Breast epithelium (tissue), 4 donors: ENCODE measurements around the gene PIEZO1. TPM values are rescaled to one million over a fixed set of nuclear protein-coding genes. Genes with fewer than 3 reads are reported as not detected.

Experiments used
- DNase-seq, 2 donors: peaks; one replicate each; pipeline ENCODE4 v3.0.0-alpha.2; 2019; ENCODE audit warnings: low spot score in 2 of 2
- H3K27ac ChIP-seq, 2 donors: fragments of 200-600 bp; sonication (generic) in 1 of 2; one replicate each; pipeline ENCODE4 v1.5.1; 2016 to 2019; ENCODE audit warnings: mild to moderate bottlenecking in 1 of 2
- H3K27me3 ChIP-seq, 2 donors: fragments of 200-600 bp; sonication (generic) in 1 of 2; one replicate each; pipeline versions ENCODE4 v1.5.1 to v1.6.0; 2017 to 2019; ENCODE audit warnings: control low read depth in 1 of 2, mild to moderate bottlenecking in 1 of 2
- H3K36me3 ChIP-seq: fragments of 200-600 bp; one replicate; pipeline ENCODE4 v1.5.1; 2019
- H3K4me1 ChIP-seq, 2 donors: fragments of 200-600 bp; sonication (generic); one replicate each; pipeline ENCODE4 v1.5.1; 2016 to 2019; ENCODE audit warnings: control low read depth in 1 of 2
- H3K4me3 ChIP-seq, 3 donors: fragments of 200-600 bp; sonication (generic); 1 replicate in 2 of 3; 2 replicates in 1 of 3; pipeline ENCODE4 v1.5.1; 2016 to 2019; ENCODE audit warnings: mild to moderate bottlenecking in 3 of 3, moderate library complexity in 2 of 3
- H3K9me3 ChIP-seq, 2 donors: fragments of 200-600 bp; sonication (generic) in 1 of 2; one replicate each; pipeline ENCODE4 v1.5.1; 2016 to 2019; ENCODE audit warnings: control low read depth in 1 of 2
- POLR2A ChIP-seq: fragments of 450-650 bp; IDR thresholded peaks from one replicate; pipeline ENCODE4 v1.6.1; 2016; ENCODE audit warnings: antibody characterized with exemption, mild to moderate bottlenecking, moderate library complexity
- POLR2AphosphoS5 ChIP-seq, 3 donors: sonication (generic); formaldehyde crosslinking; IDR thresholded peaks; one replicate each; pipeline ENCODE4 v1.6.1; 2017; ENCODE audit warnings: antibody characterized with exemption in 3 of 3
- intact Hi-C: fragments of 100-400 bp; cut with DNase I; formaldehyde crosslinking; loops from one replicate; pipeline ENCODE4 v1.15.1; 2023; ENCODE audit warnings: low total_unique reads
- total RNA-seq, 3 donors: library from RNA; depleted of rRNA; stranded (reverse); fragments of >200 nt; gene quantifications; one replicate each; pipeline ENCODE4 v1.1.0, GENCODE V29; 2016
- TF ChIP-seq, protein P1 (sequence below), 3 donors: fragments of 450-650 bp; IDR thresholded peaks; one replicate each; pipeline ENCODE4 v1.5.1; 2016 to 2017; ENCODE audit warnings: antibody characterized with exemption in 3 of 3, mild to moderate bottlenecking in 3 of 3, moderate library complexity in 3 of 3

PIEZO1 gene
- total RNA-seq, 3 donors from 2014 or later: 90.7 to 181 (median 135) TPM

DNA sequence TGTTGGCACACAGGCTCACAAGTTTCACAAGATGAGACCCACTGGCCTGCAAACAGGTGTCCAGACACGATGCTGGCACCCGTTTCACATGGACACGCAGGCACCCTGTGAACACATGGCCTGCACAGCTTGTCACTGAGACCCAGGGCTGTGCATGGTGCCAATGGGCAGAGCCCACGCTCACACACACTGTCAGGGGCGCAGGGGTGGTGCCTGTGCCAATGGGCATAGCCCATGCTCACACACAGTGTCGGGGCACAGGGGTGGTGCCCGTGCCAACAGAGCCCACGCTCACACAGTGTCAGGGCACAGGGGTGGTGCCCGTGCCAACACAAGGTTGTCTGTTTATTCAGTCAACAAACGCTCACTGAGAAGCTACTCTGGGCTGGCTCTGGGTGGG, 49.4 kb downstream of the PIEZO1 start:
- Histone ChIP-seq H3K9me3 (no peaks in the 10 kb centered on the region), H3K27ac (no peak overlapping the region), H3K27me3 (no peaks in the 10 kb centered on the region), H3K4me1 (peaks cover 0 to 4% of the 10 kb centered on the region in 2 donors), H3K36me3 (peaks cover 7% of the 10 kb centered on the region), H3K4me3 (no peak overlapping the region)
- TF ChIP-seq, protein P1, sequence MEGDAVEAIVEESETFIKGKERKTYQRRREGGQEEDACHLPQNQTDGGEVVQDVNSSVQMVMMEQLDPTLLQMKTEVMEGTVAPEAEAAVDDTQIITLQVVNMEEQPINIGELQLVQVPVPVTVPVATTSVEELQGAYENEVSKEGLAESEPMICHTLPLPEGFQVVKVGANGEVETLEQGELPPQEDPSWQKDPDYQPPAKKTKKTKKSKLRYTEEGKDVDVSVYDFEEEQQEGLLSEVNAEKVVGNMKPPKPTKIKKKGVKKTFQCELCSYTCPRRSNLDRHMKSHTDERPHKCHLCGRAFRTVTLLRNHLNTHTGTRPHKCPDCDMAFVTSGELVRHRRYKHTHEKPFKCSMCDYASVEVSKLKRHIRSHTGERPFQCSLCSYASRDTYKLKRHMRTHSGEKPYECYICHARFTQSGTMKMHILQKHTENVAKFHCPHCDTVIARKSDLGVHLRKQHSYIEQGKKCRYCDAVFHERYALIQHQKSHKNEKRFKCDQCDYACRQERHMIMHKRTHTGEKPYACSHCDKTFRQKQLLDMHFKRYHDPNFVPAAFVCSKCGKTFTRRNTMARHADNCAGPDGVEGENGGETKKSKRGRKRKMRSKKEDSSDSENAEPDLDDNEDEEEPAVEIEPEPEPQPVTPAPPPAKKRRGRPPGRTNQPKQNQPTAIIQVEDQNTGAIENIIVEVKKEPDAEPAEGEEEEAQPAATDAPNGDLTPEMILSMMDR (IDR thresholded peaks at IDR 0.05): no peak
- no peak for DNase-seq
- intact Hi-C loops: no loop called here

DNA sequence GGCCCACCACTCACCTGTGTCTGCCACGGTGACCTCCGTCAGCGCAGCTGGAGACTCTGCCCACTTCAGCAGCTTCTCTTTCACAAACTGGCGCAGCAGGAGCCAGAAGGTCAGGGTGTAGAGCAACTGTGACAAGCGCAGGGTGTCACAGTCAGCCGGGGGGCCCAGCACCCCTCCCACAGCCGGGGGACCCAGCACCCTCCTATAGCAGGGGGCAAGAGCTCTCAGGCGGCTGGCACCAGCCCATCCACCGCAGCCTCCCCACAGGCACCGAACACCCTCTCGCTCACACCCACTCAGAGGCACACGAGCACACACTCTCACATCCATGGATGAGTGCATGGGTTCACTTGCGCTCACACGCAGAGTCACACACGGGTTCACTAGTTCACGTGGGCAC, 49.9 kb downstream of the PIEZO1 start:
- Histone ChIP-seq H3K9me3 (no peaks in the 10 kb centered on the region), H3K4me3 (no peak overlapping the region), H3K36me3 (peaks cover 7% of the 10 kb centered on the region), H3K4me1 (peaks cover 0 to 4% of the 10 kb centered on the region in 2 donors), H3K27ac (no peak overlapping the region), H3K27me3 (no peaks in the 10 kb centered on the region)
- no peak for DNase-seq
- intact Hi-C loops: no loop called here
- TF ChIP-seq, protein P1 (IDR thresholded peaks at IDR 0.05): no peak
- TF ChIP-seq POLR2A: no peak
- no peak for TF ChIP-seq POLR2AphosphoS5 (IDR thresholded peaks at IDR 0.05)

DNA sequence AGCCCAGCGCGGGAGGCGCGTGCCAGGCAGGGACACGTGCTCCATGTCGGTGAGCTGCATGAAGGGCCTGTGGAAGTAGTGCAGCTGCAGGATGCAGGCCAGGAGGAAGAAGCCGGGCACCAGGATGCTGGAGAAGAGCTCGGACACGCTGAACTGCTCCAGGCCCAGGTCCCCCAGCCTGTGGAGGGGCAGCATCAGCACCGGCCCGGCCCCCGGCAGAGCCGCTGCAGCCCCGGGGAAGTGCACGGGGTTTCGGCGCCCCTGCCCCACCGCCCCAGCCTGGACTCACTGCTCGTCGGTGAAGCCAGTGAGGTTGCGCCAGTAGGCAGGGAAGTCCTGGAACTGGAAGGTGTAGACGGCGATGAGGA, 50.7 kb downstream of the PIEZO1 start:
- no peak overlapping the region for H3K4me3 ChIP-seq
- no peak for DNase-seq
- intact Hi-C loops: no loop called here
- H3K9me3 ChIP-seq: no peaks in the 10 kb centered on the region
- H3K36me3 ChIP-seq: peaks cover 7% of the 10 kb centered on the region
- H3K27me3 ChIP-seq: no peaks in the 10 kb centered on the region
- no peak overlapping the region for H3K27ac ChIP-seq
- peaks cover 0 to 4% of the 10 kb centered on the region in 2 donors for H3K4me1 ChIP-seq
- TF ChIP-seq POLR2AphosphoS5 (IDR thresholded peaks at IDR 0.05): no peak
- TF ChIP-seq POLR2A: no peak
- TF ChIP-seq, protein P1 (IDR thresholded peaks at IDR 0.05): no peak

DNA sequence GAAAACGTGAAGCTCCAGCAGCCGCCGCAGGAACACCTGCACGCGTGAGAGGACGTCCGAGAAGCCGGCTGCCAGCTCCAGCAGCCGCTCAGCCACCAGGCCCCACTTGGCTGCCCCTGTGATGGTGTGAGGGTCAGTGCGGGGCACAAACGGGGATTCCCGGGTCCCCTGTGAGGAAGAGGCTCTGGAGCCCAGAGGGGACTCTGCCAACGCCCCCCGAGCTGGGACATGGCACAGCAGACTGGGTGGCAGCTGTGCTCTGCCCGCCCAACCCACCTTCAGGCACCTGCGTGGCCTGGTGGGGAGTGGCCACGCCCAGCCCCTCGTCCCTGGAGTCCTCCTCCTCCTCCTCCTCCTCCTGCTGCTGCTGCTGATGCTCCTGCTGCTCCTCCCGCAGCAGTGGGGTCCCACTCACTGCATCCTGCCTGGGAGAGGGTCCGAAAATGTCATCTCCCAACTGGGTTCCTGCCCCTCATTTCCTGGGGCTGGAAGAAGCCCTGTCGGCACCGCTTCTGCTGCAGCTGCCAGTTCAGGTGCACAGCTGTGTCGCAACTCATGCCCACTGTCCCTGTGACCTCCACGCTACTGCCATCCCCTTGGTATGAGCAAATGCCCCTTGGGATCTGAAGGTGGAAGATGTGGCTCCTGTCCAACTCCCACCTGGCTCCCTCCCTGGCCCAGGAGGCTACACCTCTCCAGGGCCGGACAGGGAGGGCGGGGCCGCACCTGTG, 51.2 kb downstream of the PIEZO1 start:
- no peaks in the 10 kb centered on the region for H3K27me3 ChIP-seq
- H3K9me3 ChIP-seq: no peaks in the 10 kb centered on the region
- no peak overlapping the region for H3K27ac ChIP-seq
- no peak for DNase-seq
- H3K36me3 ChIP-seq: peaks cover 7% of the 10 kb centered on the region
- peaks cover 0 to 4% of the 10 kb centered on the region in 2 donors for H3K4me1 ChIP-seq
- TF ChIP-seq, protein P1 (IDR thresholded peaks at IDR 0.05): no peak
- TF ChIP-seq POLR2AphosphoS5 (IDR thresholded peaks at IDR 0.05): no peak
- no peak for TF ChIP-seq POLR2A
- intact Hi-C loops: no loop called here
- no peak overlapping the region for H3K4me3 ChIP-seq

DNA sequence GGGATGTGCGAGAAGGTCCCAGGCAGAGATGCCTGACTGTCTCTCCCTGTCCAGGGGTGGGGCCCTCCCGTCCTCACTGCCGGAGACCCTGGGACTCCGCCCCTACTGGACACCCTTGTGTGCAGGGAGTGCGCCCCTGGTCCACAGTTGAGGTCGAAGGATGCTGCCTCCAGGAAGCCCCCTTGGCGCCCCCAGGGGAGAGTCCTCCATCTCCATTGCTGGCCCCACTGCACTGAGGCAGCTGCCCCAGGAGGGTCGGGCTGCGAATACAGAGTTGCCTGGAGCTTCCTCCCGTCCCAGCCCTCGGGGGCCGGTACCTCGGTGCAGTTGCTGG, 52.1 kb downstream of the PIEZO1 start:
- no peaks in the 10 kb centered on the region for H3K9me3 ChIP-seq
- H3K27ac ChIP-seq: no peak overlapping the region
- H3K4me3 ChIP-seq: no peak overlapping the region
- TF ChIP-seq POLR2A (no peak), POLR2AphosphoS5 (IDR thresholded peaks at IDR 0.05) (no peak)
- TF ChIP-seq, protein P1 (IDR thresholded peaks at IDR 0.05): no peak
- peaks cover 0 to 4% of the 10 kb centered on the region in 2 donors for H3K4me1 ChIP-seq
- no peaks in the 10 kb centered on the region for H3K27me3 ChIP-seq
- DNase-seq: no peak
- peaks cover 7% of the 10 kb centered on the region for H3K36me3 ChIP-seq
- intact Hi-C loops: no loop called here
